Psoas muscle (tissue), 8 donors: Measurements from ENCODE around the gene GRID1. TPM values are rescaled to one million over a fixed set of nuclear protein-coding genes. Genes with fewer than 3 reads are reported as not detected.

ENCODE experiments used
- ATAC-seq, 4 donors: fragments of 200-7000 bp; cut with Tn5 transposase; one replicate each; pipeline ENCODE4 v1.9.1; 2020; ENCODE audit warnings: moderate library complexity in 3 of 4, mild to moderate bottlenecking in 2 of 4
- DNase-seq, 2 donors: peaks; one replicate each; pipeline ENCODE4 v3.0.0-alpha.2; 2020
- H3K27ac ChIP-seq: fragments of 200-600 bp; one replicate; pipeline ENCODE4 v1.8.0; 2022
- H3K27me3 ChIP-seq, 3 donors: fragments of 200-600 bp in 1 of 3; one replicate each; pipeline versions ENCODE4 v1.6.1 to v1.8.0; 2013 to 2022; ENCODE audit warnings: low read length in 2 of 3, mild to moderate bottlenecking in 2 of 3, moderate library complexity in 1 of 3; ENCODE audit not compliant: insufficient read depth in 3 of 3
- H3K36me3 ChIP-seq, 2 donors: fragments of 200-600 bp in 1 of 2; one replicate each; pipeline versions ENCODE4 v1.6.1 to v1.8.0; 2013 to 2022; ENCODE audit warnings: low read depth in 1 of 2, mild to moderate bottlenecking in 1 of 2, moderate library complexity in 1 of 2; ENCODE audit not compliant: insufficient read depth in 1 of 2
- H3K4me1 ChIP-seq: fragments of 200-600 bp; one replicate; pipeline ENCODE4 v1.8.0; 2022
- H3K4me3 ChIP-seq: fragments of 200-600 bp; one replicate; pipeline ENCODE4 v1.8.0; 2022; ENCODE audit warnings: mild to moderate bottlenecking
- H3K9me3 ChIP-seq: fragments of 200-600 bp; one replicate; pipeline ENCODE4 v1.8.0; 2022
- CTCF ChIP-seq: fragments of 200-600 bp; IDR thresholded peaks from one replicate; pipeline ENCODE4 v1.8.0; 2022; ENCODE audit warnings: antibody characterized with exemption
- WGBS, 3 donors: extraction: QIAGEN DNeasy Blood & Tissue Kit; methylation state at CpG; one replicate each; pipeline versions ENCODE4 v1.1.6 to v1.1.7; 2013; 5-methylcytosine and 5-hydroxymethylcytosine counted together
- intact Hi-C, 2 donors: fragments of 100-400 bp; cut with DNase I; formaldehyde crosslinking; loops; one replicate each; pipeline versions ENCODE4 v1.11.0 to v1.14.2; 2022
- polyA plus RNA-seq, 3 donors: library from polyadenylated mRNA; stranded (reverse); fragments of 200-250 nt; gene quantifications; one replicate each; pipeline ENCODE4 v1.2.3, GENCODE V29; 2013
- total RNA-seq, 4 donors: library from RNA; stranded (reverse); fragmentation: NEBNext Ultra II Directional in 2 of 4; extraction: Animal tissue kit (Norgen Biotek cat#: 25700) in 2 of 4; gene quantifications; one replicate each; pipeline versions ENCODE4 v1.2.1 to v1.2.4, GENCODE V29; 2021 to 2023
- donor health status: healthy with polysubstance abuse.
- donor health status: DM: no; HTN: no; CAD: no; lungs with moderate emphysema.
- donor health status: Bipolar disorder and iron deficiency.
- donor health status: healthy.
- donor health status: DM: yes; HTN: yes; CAD: no.
- donor health status: DM: no; HTN: no; CAD: no.
- donor health status: DM: no; HTN: no; CAD: no.
- donor health status: DM: yes; HTN: yes; CAD: no.

Gene GRID1
- total and polyA plus RNA-seq, 7 donors, result 0.17 to 0.56 (median 0.24) TPM

- WGBS, 3 donors, result 8 to 20% (median 13%) methylated on average over 51 to 80 of the region's 80 CpGs
- peaks cover 16% of the 10 kb centered on the region for H3K4me1 ChIP-seq
Measured at GRCh38 chr10:86363184-86363832, 3.3 kb downstream of the GRID1 start.

GRCh38 chr10:86362586-86363183 is 3.9 kb downstream of the GRID1 start:
- Histone ChIP-seq H3K27ac (no peak overlapping the region), H3K4me3 (peak overlapping the region; percentile 43), H3K36me3 (no peaks in the 10 kb centered on the region), H3K9me3 (no peaks in the 10 kb centered on the region), H3K27me3 (peaks cover 0 to 63% (median 22%) of the 10 kb centered on the region in 3 donors), H3K4me1 (peaks cover 16% of the 10 kb centered on the region)
- intact Hi-C loops, result loop anchor here in 1 of 2 donors (10.0 kb wide), 1 partner anchor 368 kb away; no protein-coding TSS in a partner anchor
- 33 to 55% (median 46%) methylated on average over 12 to 15 of the region's 15 CpGs for WGBS, 3 donors
- ATAC-seq (no peak), DNase-seq (peak in 1 of 2 donors; percentile 28)
- no peak for TF ChIP-seq CTCF

More at GRCh38 chr10:86363184-86363832, 3.3 kb downstream of the GRID1 start:
- H3K4me3 ChIP-seq, result peak overlapping the region; percentile 43
- TF ChIP-seq CTCF, result peak; percentile 13
- no peak overlapping the region for H3K27ac ChIP-seq
- peak; percentile 36 to 55 (median 55) for ATAC-seq
- intact Hi-C loops, result loop anchor here in 1 of 2 donors (10.0 kb wide), 1 partner anchor 369 kb away; no protein-coding TSS in a partner anchor
- H3K36me3 ChIP-seq, result no peaks in the 10 kb centered on the region
- H3K27me3 ChIP-seq, result peaks cover 0 to 70% (median 24%) of the 10 kb centered on the region in 3 donors
- H3K9me3 ChIP-seq, result no peaks in the 10 kb centered on the region
- peak in 1 of 2 donors; percentile 51 for DNase-seq

- 69 to 87% (median 81%) methylated on average over 2 of the region's 2 CpGs for WGBS, 3 donors
- DNase-seq, result peak in 1 of 2 donors; percentile 2
- ATAC-seq, result no peak
- Histone ChIP-seq H3K36me3 (no peaks in the 10 kb centered on the region), H3K4me1 (peaks cover 16% of the 10 kb centered on the region), H3K27me3 (peaks cover 0 to 58% (median 18%) of the 10 kb centered on the region in 3 donors), H3K4me3 (no peak overlapping the region), H3K27ac (no peak overlapping the region), H3K9me3 (no peaks in the 10 kb centered on the region)
- intact Hi-C loops, result loop anchor here in 1 of 2 donors (10.0 kb wide), 1 partner anchor 367 kb away; no protein-coding TSS in a partner anchor
- no peak for TF ChIP-seq CTCF
Measured at GRCh38 chr10:86362129-86362527, 4.5 kb downstream of the GRID1 start.

GRCh38 chr10:86361156-86362128 is 5.2 kb downstream of the GRID1 start:
- no peak overlapping the region for H3K27ac ChIP-seq
- WGBS, 3 donors, result 88 to 94% (median 90%) methylated on average over 5 of the region's 5 CpGs
- H3K36me3 ChIP-seq, result no peaks in the 10 kb centered on the region
- no peak for TF ChIP-seq CTCF
- intact Hi-C loops, result loop anchor here in 1 of 2 donors (10.0 kb wide), 1 partner anchor 367 kb away; no protein-coding TSS in a partner anchor
- H3K9me3 ChIP-seq, result no peaks in the 10 kb centered on the region
- no peak overlapping the region for H3K4me3 ChIP-seq
- H3K4me1 ChIP-seq, result peaks cover 16% of the 10 kb centered on the region
- H3K27me3 ChIP-seq, result peaks cover 0 to 54% (median 15%) of the 10 kb centered on the region in 3 donors
- DNase-seq (peak in 1 of 2 donors; percentile 14), ATAC-seq (no peak)
